ENCODE data around the gene EPYC.

GRCh38 chr12:90972226-90972625 is 32.5 kb downstream of the EPYC start:
- no peak for TF ChIP-seq CTCF (IDR thresholded peaks at IDR 0.05)
- TF ChIP-seq POLR2A (IDR thresholded peaks at IDR 0.05), result no peak
- TF ChIP-seq EP300 (IDR thresholded peaks at IDR 0.05), result no peak
